SK-N-SH (cell line): ENCODE results near the gene SLC47A1. TPM values are rescaled to one million over a fixed set of nuclear protein-coding genes. Genes with fewer than 3 reads are reported as not detected.

ENCODE experiments used
- CTCF ChIA-PET: fragments of 300-600, 350-600 bp; formaldehyde crosslinking; extraction: SDS; loops from one replicate; lab custom pipeline; 2021; lab: Yijun Ruan, JAX
- POLR2A ChIA-PET: fragments of 350-600 bp; sonication (Branson Sonifier 250); formaldehyde crosslinking; extraction: SDS; loops from one replicate; lab custom pipeline; 2020; ENCODE audit warnings: antibody characterized with exemption, inconsistent platforms; lab: Yijun Ruan, JAX
- DNase-seq: peaks from one replicate; pipeline ENCODE4 v3.0.0; 2012
- H2AFZ ChIP-seq: fragments of 200-600 bp; sonication (generic); 2 replicates; pipeline ENCODE4 v1.8.1; 2016; ENCODE audit warnings: antibody characterized with exemption, mild to moderate bottlenecking, low read depth
- H3F3A ChIP-seq: fragments of 200-600 bp; sonication (generic); replicated peaks from 2 replicates; pipeline ENCODE3; 2016; ENCODE audit warnings: antibody characterized with exemption, mild to moderate bottlenecking; ENCODE audit not compliant: insufficient read depth
- H3K27ac ChIP-seq, 2 experiments: fragments of 200-500 bp in 1 of 2; fragments of 200-600 bp in 1 of 2; sonication (Bioruptor generic) in 1 of 2; sonication (generic), shearing (Covaris generic) in 1 of 2; 2 replicates each; pipeline versions ENCODE4 v1.5.1 to v1.6.1; 2014 to 2016; ENCODE audit warnings: low read depth in 2 of 2, inconsistent platforms in 1 of 2, low read length in 1 of 2, mild to moderate bottlenecking in 1 of 2, mixed read lengths in 1 of 2
- H3K27me3 ChIP-seq: fragments of 200-600 bp; sonication (generic), shearing (Covaris generic); 2 replicates; pipeline ENCODE4 v1.6.1; 2016; ENCODE audit warnings: mixed run types; ENCODE audit not compliant: insufficient read depth
- H3K36me3 ChIP-seq, 2 experiments: fragments of 200-500 bp in 1 of 2; fragments of 200-600 bp in 1 of 2; sonication (Bioruptor generic) in 1 of 2; sonication (generic) in 1 of 2; replicated peaks in 1 of 2; 2 replicates each; pipeline versions ENCODE3 to v1.5.1; 2014 to 2016; ENCODE audit warnings: low read length in 1 of 2, mild to moderate bottlenecking in 1 of 2; ENCODE audit not compliant: insufficient read depth in 2 of 2, control insufficient read depth in 1 of 2
- H3K4me1 ChIP-seq, 2 experiments: fragments of 200-500 bp in 1 of 2; fragments of 200-600 bp in 1 of 2; sonication (Bioruptor generic) in 1 of 2; sonication (generic), shearing (Covaris generic) in 1 of 2; 2 replicates each; pipeline versions ENCODE4 v1.5.1 to v1.6.1; 2014 to 2016; ENCODE audit warnings: low read depth in 1 of 2, low read length in 1 of 2, mixed run types in 1 of 2; ENCODE audit not compliant: insufficient read depth in 2 of 2, control insufficient read depth in 1 of 2
- H3K4me2 ChIP-seq: fragments of 200-600 bp; sonication (generic), shearing (Covaris generic); 2 replicates; pipeline ENCODE4 v1.6.1; 2017; ENCODE audit warnings: mixed run types
- H3K4me3 ChIP-seq, 2 experiments: fragments of 200-500 bp in 1 of 2; fragments of 200-600 bp in 1 of 2; sonication (Bioruptor generic) in 1 of 2; sonication (generic), shearing (Covaris generic) in 1 of 2; 2 replicates each; pipeline versions ENCODE4 v1.5.1 to v1.8.1; 2014 to 2016; ENCODE audit warnings: low read depth in 2 of 2, inconsistent platforms in 1 of 2, low read length in 1 of 2, mild to moderate bottlenecking in 1 of 2, mixed read lengths in 1 of 2, moderate library complexity in 1 of 2
- H3K79me2 ChIP-seq: fragments of 200-600 bp; sonication (generic); 2 replicates; pipeline ENCODE4 v1.8.1; 2017; ENCODE audit warnings: mild to moderate bottlenecking; ENCODE audit not compliant: insufficient read depth
- H3K9ac ChIP-seq: fragments of 200-600 bp; sonication (generic); 2 replicates; pipeline ENCODE4 v1.6.1; 2017; ENCODE audit warnings: mixed run types
- H3K9me2 ChIP-seq: fragments of 200-600 bp; sonication (generic); 2 replicates; pipeline ENCODE4 v1.6.1; 2017; ENCODE audit warnings: mixed run types
- H3K9me3 ChIP-seq: fragments of 200-600 bp; sonication (generic); 2 replicates; pipeline ENCODE4 v1.6.1; 2017; ENCODE audit warnings: mixed run types, mild to moderate bottlenecking, moderate library complexity
- H4K20me1 ChIP-seq: fragments of 200-600 bp; sonication (generic); 2 replicates; pipeline ENCODE4 v1.6.1; 2017; ENCODE audit warnings: mild to moderate bottlenecking, mixed run types; ENCODE audit not compliant: insufficient read depth
- CHD2 ChIP-seq: fragments of 150-350 bp; IDR thresholded peaks from 2 replicates; pipeline ENCODE4 v1.6.1; 2018; ENCODE audit warnings: low read length; ENCODE audit not compliant: partially characterized antibody
- EP300 ChIP-seq, 2 experiments: IDR thresholded peaks; 2 replicates each; pipeline versions ENCODE4 v1.4.0 to v1.6.1; 2012; ENCODE audit warnings: borderline replicate concordance in 1 of 2, low read depth in 1 of 2, low read length in 1 of 2
- FOXJ3 ChIP-seq: sonication (generic); formaldehyde crosslinking; IDR thresholded peaks from 2 replicates; pipeline ENCODE4 v1.5.1; 2020; ENCODE audit warnings: mild to moderate bottlenecking, missing genetic modification reagents
- GABPA ChIP-seq: IDR thresholded peaks from 2 replicates; pipeline ENCODE4 v1.4.0; 2012; ENCODE audit warnings: low read depth, mild to moderate bottlenecking
- GATA2 ChIP-seq: sonication (generic); formaldehyde crosslinking; IDR thresholded peaks from 2 replicates; pipeline ENCODE4 v1.5.0; 2020; ENCODE audit warnings: mild to moderate bottlenecking, missing genetic modification reagents
- MXI1 ChIP-seq: IDR thresholded peaks from 2 replicates; pipeline ENCODE4 v1.6.1; 2012; ENCODE audit warnings: mild to moderate bottlenecking, low read depth, low read length, improper control_type of control experiment
- POLR2AphosphoS5 ChIP-seq: IDR thresholded peaks from 2 replicates; pipeline ENCODE4 v1.6.1; 2012; ENCODE audit warnings: low read depth, low read length
- RAD21 ChIP-seq: IDR thresholded peaks from 2 replicates; pipeline ENCODE4 v1.6.1; 2012; ENCODE audit warnings: mild to moderate bottlenecking, low read length
- RCOR1 ChIP-seq: fragments of 150-350 bp; IDR thresholded peaks from 2 replicates; pipeline ENCODE4 v1.6.1; 2017; ENCODE audit warnings: antibody characterized with exemption, low read length
- REST ChIP-seq: IDR thresholded peaks from 2 replicates; pipeline ENCODE4 v1.6.1; 2012; ENCODE audit warnings: mild to moderate bottlenecking, low read depth, low read length, moderate library complexity
- SIN3A ChIP-seq: IDR thresholded peaks from 2 replicates; pipeline ENCODE4 v1.6.1; 2012; ENCODE audit warnings: low read depth, mild to moderate bottlenecking, low read length, moderate library complexity, borderline replicate concordance
- TAF1 ChIP-seq: IDR thresholded peaks from 2 replicates; pipeline ENCODE4 v1.6.1; 2012; ENCODE audit warnings: low read depth, mild to moderate bottlenecking, low read length, moderate library complexity, borderline replicate concordance
- WGBS: methylation state at CpG from one replicate; pipeline ENCODE4 v1.1.6; 2017; ENCODE audit warnings: low lambda C conversion rate; 5-methylcytosine and 5-hydroxymethylcytosine counted together
- polyA plus RNA-seq, 3 experiments: library from polyadenylated mRNA; depleted of rRNA; stranded (reverse); fragments of >200 nt; gene quantifications; 2 replicates each; pipeline ENCODE4 v1.2.3, GENCODE V29; 2012

Gene SLC47A1
- polyA plus RNA-seq, 1 of the 3 experiments (the other 2 are of a cell fraction): 3.5 TPM

GRCh38 chr17:19578545-19578944, 44.9 kb downstream of the SLC47A1 start:
- no peaks in the 10 kb centered on the region for H3K79me2 ChIP-seq
- no peaks in the 10 kb centered on the region for H3F3A ChIP-seq
- H3K4me1 ChIP-seq: peaks cover 0 to 16% of the 10 kb centered on the region in 2 experiments; a peak in 1 of 4 replicates
- H3K9me3 ChIP-seq: no peaks in the 10 kb centered on the region
- no peaks in the 10 kb centered on the region for H4K20me1 ChIP-seq
- H3K27me3 ChIP-seq: no peaks in the 10 kb centered on the region
- ChIA-PET POLR2A (no interaction called here), CTCF (interaction anchor here (0.6 to 4.7 kb wide), 9 partner anchors 9 to 184 kb away, joined by 3 to 20 read pairs (median 4); partner anchors contain the start of gene ALDH3A2)
- 55% methylated on average over 4 of the region's 4 CpGs for WGBS
- no peak overlapping the region for H3K9ac ChIP-seq
- H3K27ac ChIP-seq: 0 out of 4 replicates have a peak overlapping the region, but pooled peaks of 1 of the 2 experiments have one; percentile 3
- no peaks in the 10 kb centered on the region for H3K9me2 ChIP-seq
- no peak overlapping the region for H2AFZ ChIP-seq
- H3K4me3 ChIP-seq: no peak overlapping the region
- H3K4me2 ChIP-seq: no peak overlapping the region
- H3K36me3 ChIP-seq: no peaks in the 10 kb centered on the region
- peak; percentile 85 for DNase-seq
- TF ChIP-seq RAD21 (peak; percentile 35; the same call in 1 of the 2 replicates), GABPA (no peak), CHD2 (peak; percentile 59), EP300 (IDR thresholded peaks at IDR 0.05; ENCODE audit: borderline replicate concordance in 1 of 2, low read depth in 1 of 2, low read length in 1 of 2) (peak in 1 of 2 experiments; percentile 64; a peak in 2 of 4 replicates), TAF1 (no peak), GATA2 (CRISPR knock-in tag) (peak; percentile 80), POLR2AphosphoS5 (no peak), RCOR1 (peak; percentile 90), MXI1 (peak; percentile 33; the same call in 1 of the 2 replicates), REST (no peak), FOXJ3 (CRISPR knock-in tag) (no peak)

- Histone ChIP-seq H3K9me3 (no peaks in the 10 kb centered on the region), H3F3A (no peaks in the 10 kb centered on the region), H3K36me3 (no peaks in the 10 kb centered on the region), H3K4me3 (peak overlapping the region in 1 of 2 experiments; percentile 47; a peak in 1 of 4 replicates), H3K9ac (no peak overlapping the region), H3K27me3 (no peaks in the 10 kb centered on the region), H3K79me2 (no peaks in the 10 kb centered on the region), H2AFZ (no peak overlapping the region), H3K4me1 (peaks cover 0 to 16% of the 10 kb centered on the region in 2 experiments; a peak in 1 of 4 replicates), H3K9me2 (no peaks in the 10 kb centered on the region), H3K4me2 (no peak overlapping the region), H3K27ac (no peak overlapping the region), H4K20me1 (no peaks in the 10 kb centered on the region)
- peak; percentile 64 for DNase-seq
- ChIA-PET POLR2A (interaction anchor here (1.3 kb wide), 1 partner anchor 166 kb away, joined by 5 read pairs; no protein-coding TSS in a partner anchor), CTCF (interaction anchor here (0.6 to 4.7 kb wide), 8 partner anchors 9 to 206 kb away, joined by 3 to 20 read pairs (median 3); partner anchors contain the start of gene ALDH3A2)
- WGBS: 69% methylated on average over 15 of the region's 19 CpGs
- TF ChIP-seq SIN3A: no peak
These were observed 45.6 kb downstream of the SLC47A1 start for GRCh38 chr17:19579192-19579761.
